BJ (cell line): ENCODE measurements around the gene TPP2. TPM values are rescaled to one million over a fixed set of nuclear protein-coding genes. Genes with fewer than 3 reads are reported as not detected.

Experiments used
- CTCF ChIA-PET: fragments of 350-600 bp; formaldehyde crosslinking; extraction: SDS; loops from one replicate; lab custom pipeline; 2021; ENCODE audit warnings: antibody characterized with exemption, inconsistent platforms; lab: Yijun Ruan, JAX
- POLR2A ChIA-PET: fragments of 300-600 bp; sonication (Branson Sonifier 250); formaldehyde crosslinking; extraction: SDS; loops from one replicate; lab custom pipeline; 2021; ENCODE audit warnings: antibody characterized with exemption; lab: Charles Lee
- DNase-seq: peaks from one replicate; pipeline ENCODE4 v3.0.0-alpha.2; 2011; ENCODE audit warnings: low read depth
- H3K27me3 ChIP-seq: 2 replicates; pipeline ENCODE4 v1.6.0; 2011; ENCODE audit warnings: low read length; ENCODE audit not compliant: control insufficient read depth, insufficient read depth
- H3K36me3 ChIP-seq: 2 replicates; pipeline ENCODE4 v1.5.1; 2011; ENCODE audit warnings: low read length; ENCODE audit not compliant: control insufficient read depth, insufficient read depth
- H3K4me3 ChIP-seq: 2 replicates; pipeline ENCODE4 v1.5.1; 2011; ENCODE audit warnings: low read depth, mild to moderate bottlenecking, control low read depth, low read length
- polyA plus RNA-seq: library from polyadenylated mRNA; depleted of rRNA; stranded (reverse); fragments of >200 nt; gene quantifications from 2 replicates; pipeline ENCODE4 v1.2.3, GENCODE V29; 2011
- TF ChIP-seq, protein P1 (sequence below): IDR thresholded peaks from 2 replicates; pipeline ENCODE4 v1.5.1; 2011; ENCODE audit warnings: low read depth, mild to moderate bottlenecking, control low read depth, inconsistent platforms, low read length, moderate library complexity; ENCODE audit not compliant: insufficient read depth

Gene TPP2
- polyA plus RNA-seq, 1 experiment = 13.9 TPM

GRCh38 chr13:102567857-102568256 is 28.9 kb upstream of the TPP2 start:
- H3K36me3 ChIP-seq = no peaks in the 10 kb centered on the region
- no peak for DNase-seq
- H3K27me3 ChIP-seq = peaks cover 6% of the 10 kb centered on the region
- H3K4me3 ChIP-seq = no peak overlapping the region
- POLR2A ChIA-PET = no interaction called here
- CTCF ChIA-PET = interaction anchor here (0.6 to 1.2 kb wide), 3 partner anchors 12 to 296 kb away, joined by 3 to 5 read pairs (median 4); no protein-coding TSS in a partner anchor
- TF ChIP-seq, protein P1, sequence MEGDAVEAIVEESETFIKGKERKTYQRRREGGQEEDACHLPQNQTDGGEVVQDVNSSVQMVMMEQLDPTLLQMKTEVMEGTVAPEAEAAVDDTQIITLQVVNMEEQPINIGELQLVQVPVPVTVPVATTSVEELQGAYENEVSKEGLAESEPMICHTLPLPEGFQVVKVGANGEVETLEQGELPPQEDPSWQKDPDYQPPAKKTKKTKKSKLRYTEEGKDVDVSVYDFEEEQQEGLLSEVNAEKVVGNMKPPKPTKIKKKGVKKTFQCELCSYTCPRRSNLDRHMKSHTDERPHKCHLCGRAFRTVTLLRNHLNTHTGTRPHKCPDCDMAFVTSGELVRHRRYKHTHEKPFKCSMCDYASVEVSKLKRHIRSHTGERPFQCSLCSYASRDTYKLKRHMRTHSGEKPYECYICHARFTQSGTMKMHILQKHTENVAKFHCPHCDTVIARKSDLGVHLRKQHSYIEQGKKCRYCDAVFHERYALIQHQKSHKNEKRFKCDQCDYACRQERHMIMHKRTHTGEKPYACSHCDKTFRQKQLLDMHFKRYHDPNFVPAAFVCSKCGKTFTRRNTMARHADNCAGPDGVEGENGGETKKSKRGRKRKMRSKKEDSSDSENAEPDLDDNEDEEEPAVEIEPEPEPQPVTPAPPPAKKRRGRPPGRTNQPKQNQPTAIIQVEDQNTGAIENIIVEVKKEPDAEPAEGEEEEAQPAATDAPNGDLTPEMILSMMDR = no peak

DNA sequence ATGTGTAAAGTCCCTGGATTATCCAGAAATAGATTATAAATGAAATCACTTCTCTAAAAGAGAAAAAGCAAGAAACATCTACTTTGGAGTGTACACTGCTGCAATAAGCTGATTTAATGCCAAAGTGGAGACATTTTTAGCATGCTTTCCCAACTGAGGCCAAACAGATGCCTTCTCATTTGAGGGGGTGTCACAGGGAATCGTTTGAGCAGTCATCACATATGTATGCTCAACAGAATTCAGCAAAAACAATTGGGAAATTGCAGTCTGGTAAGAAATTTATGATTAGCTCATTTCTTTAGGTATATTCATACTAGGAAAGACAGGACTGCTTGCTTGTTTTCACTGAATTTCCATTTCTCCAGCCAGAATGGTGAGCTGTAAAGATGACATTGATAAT is 27.3 kb upstream of the TPP2 start:
- no peak overlapping the region for H3K4me3 ChIP-seq
- H3K36me3 ChIP-seq = no peaks in the 10 kb centered on the region
- POLR2A ChIA-PET = no interaction called here
- H3K27me3 ChIP-seq = peaks cover 8% of the 10 kb centered on the region
- CTCF ChIA-PET = interaction anchor here (0.6 to 2.9 kb wide), 2 partner anchors 14 to 1133 kb away, joined by 3 to 10 read pairs; no protein-coding TSS in a partner anchor
- TF ChIP-seq, protein P1 = no peak
- DNase-seq = peak; percentile 50

GRCh38 chr13:102571075-102571474 is 25.7 kb upstream of the TPP2 start:
- ChIA-PET CTCF (interaction anchor here (1.0 to 2.9 kb wide), 5 partner anchors 9 to 279 kb away, joined by 3 to 10 read pairs (median 4); no protein-coding TSS in a partner anchor), POLR2A (interaction anchor here (0.6 kb wide), 1 partner anchor 1117 kb away, joined by 3 read pairs; no protein-coding TSS in a partner anchor)
- Histone ChIP-seq H3K36me3 (no peaks in the 10 kb centered on the region), H3K4me3 (no peak overlapping the region), H3K27me3 (peaks cover 6% of the 10 kb centered on the region)
- TF ChIP-seq, protein P1 = no peak
- no peak for DNase-seq

GRCh38 chr13:102572323-102572722 is 24.5 kb upstream of the TPP2 start:
- Histone ChIP-seq H3K36me3 (no peaks in the 10 kb centered on the region), H3K27me3 (peaks cover 6% of the 10 kb centered on the region), H3K4me3 (no peak overlapping the region)
- DNase-seq = no peak
- CTCF ChIA-PET = interaction anchor here (0.8 to 1.8 kb wide), 4 partner anchors 8 to 197 kb away, joined by 3 to 6 read pairs (median 4); no protein-coding TSS in a partner anchor
- TF ChIP-seq, protein P1 = no peak
- POLR2A ChIA-PET = no interaction called here

GRCh38 chr13:102580552-102581169 is 16.1 kb upstream of the TPP2 start:
- ChIA-PET CTCF (interaction anchor here (0.6 to 4.6 kb wide), 15 partner anchors 9 to 290 kb away, joined by 3 to 42 read pairs (median 5); partner anchors contain the start of genes ERCC5 and TPP2), POLR2A (no interaction called here)
- peak; percentile 15 for DNase-seq
- TF ChIP-seq, protein P1 = peak; percentile 68
- no peaks in the 10 kb centered on the region for H3K36me3 ChIP-seq
- no peak overlapping the region for H3K4me3 ChIP-seq
- H3K27me3 ChIP-seq = peaks cover 10% of the 10 kb centered on the region
